GM18517 (cell line): ENCODE data around the gene LRCH1.
A peak's percentile ranks its signal among the peaks of the same experiment; 100 is the strongest.
"Not testable (repeated sequence)": the region's sequence is repeated elsewhere in the genome, so short reads cannot be mapped to it uniquely, and the experiment has no call there.

ENCODE experiments used
- ATAC-seq: cut with Tn5 transposase; IDR thresholded peaks from one replicate; pipeline ENCODE4 v1.9.1; 2021; ENCODE audit warnings: mild to moderate bottlenecking, moderate library complexity; ENCODE audit not compliant: unreplicated experiment

The LRCH1 gene

GRCh38 chr13:46747031-46747820 is 194.3 kb downstream of the LRCH1 start:
- no peak for ATAC-seq

DNA sequence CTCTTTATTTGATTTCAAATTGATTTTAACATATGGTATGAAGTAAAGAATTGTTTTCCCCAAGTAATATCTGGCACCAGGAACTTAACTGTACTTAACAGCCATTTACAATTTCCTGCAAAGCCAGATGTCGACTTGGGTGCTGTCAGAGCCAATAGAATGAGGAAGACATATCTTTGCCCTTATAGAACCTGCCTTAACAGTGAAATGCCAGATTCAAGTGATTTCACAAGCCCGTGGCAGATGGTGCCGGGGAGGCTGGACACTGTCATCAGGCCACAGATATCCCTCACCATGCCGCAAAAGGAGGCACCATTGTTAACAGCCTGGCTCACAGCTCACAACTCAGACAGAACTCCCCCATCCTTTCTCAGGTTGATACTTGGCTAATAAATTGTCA is 195.3 kb downstream of the LRCH1 start:
- no peak for ATAC-seq

GRCh38 chr13:46749951-46750350 is 197.0 kb downstream of the LRCH1 start:
- no peak for ATAC-seq

- peak; percentile 81 for ATAC-seq
Measured at GRCh38 chr13:46751811-46752635, 199.1 kb downstream of the LRCH1 start.

DNA sequence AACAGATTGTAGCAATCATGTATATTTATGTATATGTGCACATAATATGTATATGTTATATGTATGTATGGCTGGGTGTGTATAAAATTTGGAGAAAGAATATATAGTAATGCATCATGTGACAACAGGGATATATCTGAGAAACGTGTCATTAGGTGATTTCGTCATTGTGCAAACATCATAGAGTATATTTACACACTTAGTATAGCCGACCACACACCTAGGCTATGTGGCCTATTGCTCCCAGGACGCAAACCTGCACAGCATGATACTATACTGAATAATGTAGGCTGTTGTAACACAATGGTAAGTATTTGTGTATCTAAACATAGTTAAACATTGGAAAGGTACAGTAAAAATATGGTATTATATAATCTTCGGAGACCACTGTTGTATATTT is 200.2 kb downstream of the LRCH1 start:
- no peak for ATAC-seq

DNA sequence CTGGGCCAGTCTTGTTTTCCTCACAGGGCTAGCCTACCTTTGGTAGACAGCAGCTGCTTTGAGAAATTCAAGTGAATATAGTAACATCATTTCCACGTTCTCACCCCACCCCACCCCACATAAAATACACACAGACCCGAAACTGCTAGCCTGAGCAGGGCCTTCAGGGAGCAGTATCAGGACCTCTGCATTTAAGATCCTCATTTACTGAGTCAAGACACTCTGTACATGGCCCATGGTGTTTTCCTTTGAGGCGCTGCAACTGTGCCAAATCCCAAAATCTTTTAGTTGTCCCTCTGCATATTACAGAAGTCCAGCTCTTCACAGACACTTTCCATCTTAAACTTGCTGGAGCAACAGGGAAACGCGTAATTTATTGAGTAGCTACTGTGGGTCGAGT is 200.9 kb downstream of the LRCH1 start:
- ATAC-seq: no peak

DNA sequence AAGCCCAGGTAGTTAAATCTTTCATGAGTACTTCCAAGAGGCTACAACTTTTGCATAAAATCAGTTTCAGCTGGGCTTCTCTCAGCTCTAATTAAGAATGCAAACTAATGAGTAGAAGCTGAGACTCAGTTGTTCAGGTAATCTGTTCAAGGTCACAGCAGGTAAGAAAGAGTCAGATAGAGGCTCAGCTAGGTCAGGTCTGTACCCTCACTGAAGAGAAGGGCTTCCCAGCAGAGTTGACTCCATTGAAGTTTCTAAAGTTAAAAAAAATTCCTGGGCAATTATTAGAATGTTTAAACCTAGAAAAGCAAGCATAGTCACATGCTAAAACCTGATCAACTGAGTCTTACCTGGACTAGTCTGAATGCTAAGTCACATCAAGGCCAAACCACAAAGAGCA is 201.8 kb downstream of the LRCH1 start:
- ATAC-seq: no peak

- ATAC-seq: not testable (repeated sequence)
Measured at GRCh38 chr13:46755508-46755907, 202.5 kb downstream of the LRCH1 start.

DNA sequence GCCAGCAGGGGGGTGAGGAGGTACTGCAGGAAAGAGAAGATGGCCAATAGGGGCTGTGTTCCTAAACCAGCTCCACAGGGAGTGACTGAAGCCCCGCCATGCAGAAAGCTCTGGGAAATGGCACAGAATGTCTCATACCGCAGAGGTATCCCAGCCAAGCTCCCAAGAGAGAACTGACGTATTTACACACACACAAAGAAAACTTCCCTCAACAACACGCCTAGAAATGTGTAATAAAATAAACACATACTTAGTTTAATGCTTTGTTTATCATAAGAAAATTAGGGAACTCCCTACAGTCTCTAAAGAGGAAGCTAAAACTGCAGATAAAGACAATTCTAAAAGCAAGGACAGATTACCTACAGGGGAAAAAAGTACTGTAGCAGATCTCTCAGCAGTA is 204.0 kb downstream of the LRCH1 start:
- ATAC-seq: no peak

DNA sequence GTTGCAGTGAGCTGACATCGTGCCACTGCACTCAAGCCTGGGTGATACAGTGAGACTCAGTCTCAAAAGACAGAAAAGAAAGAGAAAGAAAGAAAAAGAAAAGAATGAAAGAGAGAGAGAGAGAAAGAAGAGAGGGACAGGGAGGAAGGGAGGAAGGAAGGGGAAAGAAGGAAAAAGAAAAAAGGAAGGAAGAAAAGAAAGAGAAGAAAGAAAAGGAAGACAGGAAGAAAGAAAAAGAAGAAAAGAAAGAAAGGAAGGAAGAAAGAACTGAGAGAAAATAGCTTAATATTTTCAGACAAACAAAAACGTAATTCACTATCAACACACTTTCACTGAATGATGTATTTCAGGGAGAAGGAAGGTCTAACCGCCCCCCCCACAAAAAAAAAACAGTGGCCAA is 204.7 kb downstream of the LRCH1 start:
- no peak for ATAC-seq

DNA sequence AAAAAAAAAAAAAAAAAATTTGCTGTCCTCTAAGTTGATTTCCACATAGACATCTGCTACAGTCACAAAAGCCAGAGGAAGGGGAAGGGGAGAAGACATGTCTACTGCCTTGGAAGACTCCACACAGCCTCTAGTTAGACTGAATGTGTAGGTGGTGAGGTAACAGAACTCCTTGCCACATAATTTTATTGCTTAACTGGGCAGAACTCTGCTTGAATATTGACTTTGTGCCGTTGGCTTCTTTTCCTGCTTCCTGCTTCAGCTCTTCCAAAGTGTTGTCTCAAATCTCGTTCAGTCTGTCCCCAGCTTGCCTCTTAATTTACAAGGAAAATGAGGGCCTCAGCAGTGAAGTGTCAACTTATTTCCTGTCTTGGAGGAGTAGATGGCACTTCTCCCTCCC is 206.9 kb downstream of the LRCH1 start:
- no peak for ATAC-seq

- ATAC-seq: no peak
Measured at GRCh38 chr13:46761174-46761573, 208.2 kb downstream of the LRCH1 start.

GRCh38 chr13:46761866-46762265 is 208.9 kb downstream of the LRCH1 start:
- no peak for ATAC-seq

GRCh38 chr13:46769925-46770324 is 217.0 kb downstream of the LRCH1 start:
- not testable (repeated sequence) for ATAC-seq

GRCh38 chr13:46771693-46772092 is 218.7 kb downstream of the LRCH1 start:
- no peak for ATAC-seq

DNA sequence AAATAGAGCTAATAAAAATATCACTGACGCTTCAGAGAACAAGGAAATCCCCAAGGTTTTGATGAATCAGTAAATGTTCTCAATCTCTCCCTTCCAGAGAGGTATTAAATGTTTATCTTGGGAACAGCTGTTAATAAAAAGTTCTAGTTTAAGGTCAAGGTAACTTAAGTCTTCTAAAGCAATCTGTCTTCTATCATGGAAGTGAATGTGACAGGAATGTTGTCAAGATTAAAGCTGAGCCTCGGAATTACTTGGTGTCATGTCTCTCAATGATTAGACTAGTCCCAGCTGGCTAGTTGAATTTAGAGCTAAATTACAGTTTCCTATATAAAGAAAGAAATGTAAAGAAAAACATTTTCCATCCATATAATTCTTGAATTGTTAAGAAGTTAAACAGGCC is 220.6 kb downstream of the LRCH1 start:
- no peak for ATAC-seq

GRCh38 chr13:46775385-46776107 is 222.6 kb downstream of the LRCH1 start:
- ATAC-seq: no peak

- ATAC-seq: no peak
Measured at GRCh38 chr13:46778095-46778494, 225.1 kb downstream of the LRCH1 start.

GRCh38 chr13:46778890-46779289 is 225.9 kb downstream of the LRCH1 start:
- ATAC-seq: no peak

DNA sequence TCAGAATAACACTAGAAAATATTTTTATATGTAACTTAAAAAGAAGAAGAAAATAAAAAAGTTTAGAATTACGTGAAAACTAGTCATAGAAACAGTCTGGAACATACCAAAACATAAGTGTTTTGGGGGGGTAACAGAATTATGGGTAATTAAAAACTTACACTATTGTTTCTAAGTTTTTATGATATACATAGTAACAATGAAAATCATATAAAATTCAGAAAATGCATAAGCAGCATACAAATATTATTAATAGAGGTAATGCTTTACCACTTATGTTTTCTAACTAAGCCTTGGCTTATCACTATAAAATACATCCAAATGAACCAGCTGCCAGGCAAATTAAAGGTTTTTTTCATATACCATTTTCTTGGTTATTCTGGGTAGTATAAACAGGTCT is 229.1 kb downstream of the LRCH1 start:
- no peak for ATAC-seq

- no peak for ATAC-seq
Measured at GRCh38 chr13:46782691-46783090, 229.7 kb downstream of the LRCH1 start.

DNA sequence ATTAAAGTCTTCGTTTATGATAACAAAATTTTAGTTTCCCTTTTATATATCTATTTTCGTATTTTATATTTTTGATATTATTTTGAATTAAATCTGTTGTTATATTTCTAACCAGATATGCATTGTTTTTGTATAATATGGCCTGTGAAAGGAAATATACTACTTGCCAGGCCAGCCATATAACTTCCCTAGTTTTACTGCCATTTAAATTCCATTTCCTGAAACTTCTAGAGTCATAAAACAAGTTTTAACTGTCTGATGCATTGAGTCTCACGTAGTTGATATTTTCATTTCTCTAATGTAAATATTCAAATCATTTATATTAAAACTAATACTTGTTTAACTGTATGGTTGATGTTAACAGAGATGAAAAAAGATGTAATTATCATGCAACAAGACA is 230.5 kb downstream of the LRCH1 start:
- no peak for ATAC-seq
